GM21360 (cell line): ENCODE data around the gene WWOX.

Experiments used
- ATAC-seq: cut with Tn5 transposase; IDR thresholded peaks from one replicate; pipeline ENCODE4 v1.9.1; 2021; ENCODE audit warnings: mild to moderate bottlenecking, moderate library complexity; ENCODE audit not compliant: unreplicated experiment

The WWOX gene

DNA sequence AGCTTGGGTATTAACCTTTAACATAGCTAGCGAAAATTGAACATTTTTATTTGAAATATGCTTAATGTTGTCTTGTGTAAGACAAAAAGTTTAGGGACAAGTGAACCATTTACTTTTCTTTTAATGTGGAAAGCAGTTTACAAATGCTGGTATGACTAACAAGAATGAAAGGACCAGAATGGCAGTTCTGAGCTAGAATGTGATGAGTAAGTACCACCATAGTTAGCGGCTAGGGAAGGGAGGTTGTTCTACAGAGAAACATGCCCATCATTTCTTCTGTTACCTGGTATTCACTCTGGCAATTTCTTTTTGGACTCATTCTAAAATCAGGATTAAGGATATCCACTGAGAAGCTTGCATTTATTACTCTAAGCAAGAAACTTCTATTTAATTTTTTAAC lies 121.1 kb downstream of the WWOX start:
- ATAC-seq, result no peak

DNA sequence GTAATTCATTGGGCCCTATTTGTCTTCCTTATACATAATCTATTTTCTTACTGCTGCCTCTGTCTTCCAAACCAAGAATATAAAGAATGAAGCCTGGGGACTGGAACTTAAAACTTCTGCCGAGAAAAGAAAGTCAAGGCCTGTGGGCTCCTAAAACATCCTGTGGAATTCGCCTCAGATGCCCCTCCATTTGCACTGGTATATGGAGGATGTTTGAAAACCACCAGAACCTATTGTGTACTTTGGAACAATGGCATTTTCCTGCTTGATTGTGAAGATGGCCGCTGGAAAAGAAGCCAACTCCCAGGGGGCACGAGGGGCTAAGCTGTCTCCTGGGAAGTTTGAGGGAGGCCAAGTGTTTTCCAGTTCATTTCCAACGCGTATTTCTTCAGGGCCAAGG lies 122.4 kb downstream of the WWOX start:
- no peak for ATAC-seq

DNA sequence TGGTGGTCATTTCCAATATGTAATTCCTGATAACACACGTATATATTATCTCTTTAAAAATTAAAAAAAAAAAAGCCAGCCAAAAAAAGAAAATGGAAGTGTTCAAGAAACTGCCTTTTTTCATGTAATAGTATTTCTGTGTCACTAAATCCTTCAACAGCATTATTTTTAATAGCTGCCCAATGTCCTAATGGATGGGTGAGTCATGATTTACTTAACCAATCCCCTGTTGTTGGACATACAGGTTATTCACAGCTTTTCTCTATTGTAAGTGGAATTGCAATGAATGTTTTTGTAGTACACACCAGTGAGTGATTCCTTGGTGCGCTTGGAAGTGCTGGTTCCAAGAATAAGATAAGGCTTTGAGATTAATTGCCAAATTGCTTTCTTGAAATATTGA lies 124.9 kb downstream of the WWOX start:
- no peak for ATAC-seq

DNA sequence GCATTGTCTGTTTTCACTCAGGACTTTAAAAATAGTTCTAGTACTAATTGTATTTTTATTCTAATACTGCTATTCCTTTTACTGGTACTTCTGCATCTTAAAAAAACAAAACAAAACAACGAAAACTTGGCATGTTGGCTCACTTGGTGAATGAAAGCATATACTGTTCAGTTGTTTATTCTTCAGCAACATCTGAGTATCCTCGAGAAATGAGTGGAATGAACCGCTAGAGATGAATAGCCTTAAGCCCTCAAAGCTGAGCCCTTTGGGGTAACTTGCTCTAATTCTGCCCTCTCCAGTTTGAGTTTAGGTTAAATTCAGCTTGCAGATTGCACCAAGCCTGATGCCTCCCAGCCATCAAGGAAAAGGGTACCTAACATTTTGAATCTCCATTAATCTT lies 126.5 kb downstream of the WWOX start:
- ATAC-seq, result no peak

DNA sequence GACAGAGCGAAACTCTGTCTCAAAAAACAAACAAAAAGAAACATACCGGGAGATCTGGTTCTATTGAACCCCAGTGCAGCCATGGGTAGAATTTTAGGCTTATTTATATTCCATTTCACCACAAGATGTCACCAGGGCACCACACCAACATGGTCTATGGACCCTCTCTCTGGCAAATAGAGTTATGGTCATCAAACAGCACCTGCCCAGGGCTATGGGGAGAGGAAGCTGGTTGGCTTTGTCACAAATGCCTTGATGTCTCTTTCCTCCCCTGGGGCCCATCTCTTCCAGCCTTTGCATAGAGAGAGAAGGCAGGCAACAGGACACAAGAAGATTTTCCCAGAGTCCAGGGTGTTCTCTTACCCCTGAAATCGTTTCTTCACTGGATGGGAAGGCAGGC lies 128.4 kb downstream of the WWOX start:
- ATAC-seq, result no peak

DNA sequence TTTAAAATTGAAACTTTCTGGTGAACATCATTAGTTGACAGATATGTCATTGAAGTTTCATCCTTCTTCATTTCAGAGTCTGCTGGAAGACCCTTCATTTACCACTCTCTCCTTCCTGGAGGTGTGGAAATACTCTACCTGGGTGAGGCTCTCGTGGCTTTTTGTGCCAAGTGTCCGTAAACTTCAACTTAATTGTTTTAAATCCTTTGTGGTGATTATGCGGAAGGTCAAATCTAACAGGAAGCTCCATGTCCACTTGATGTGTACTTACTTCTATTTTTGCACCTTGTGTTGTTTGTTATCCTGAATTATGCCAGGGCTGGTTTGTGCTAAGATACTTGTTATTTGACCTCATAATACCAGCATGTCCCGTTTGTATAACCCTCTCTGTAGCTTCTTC lies 129.2 kb downstream of the WWOX start:
- ATAC-seq, result no peak

DNA sequence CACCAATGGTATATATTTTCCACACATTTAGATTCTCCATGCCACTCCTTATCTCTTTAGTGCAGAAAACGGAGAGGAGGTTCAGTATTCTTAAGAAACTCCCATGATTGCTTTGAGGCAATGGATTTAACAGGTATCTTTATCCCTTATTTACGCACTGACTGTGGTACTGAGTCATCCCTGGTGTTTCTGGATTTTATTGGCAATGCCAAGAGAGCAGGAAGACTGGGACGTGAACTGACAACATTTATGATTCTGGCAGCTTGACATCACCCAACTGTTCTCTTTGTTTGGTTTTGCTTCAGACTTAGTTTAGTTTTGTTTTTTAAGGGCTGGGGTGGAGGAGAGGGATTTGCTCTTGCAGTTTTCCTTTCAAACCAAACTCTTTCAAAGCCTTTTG lies 131.4 kb downstream of the WWOX start:
- no peak for ATAC-seq

DNA sequence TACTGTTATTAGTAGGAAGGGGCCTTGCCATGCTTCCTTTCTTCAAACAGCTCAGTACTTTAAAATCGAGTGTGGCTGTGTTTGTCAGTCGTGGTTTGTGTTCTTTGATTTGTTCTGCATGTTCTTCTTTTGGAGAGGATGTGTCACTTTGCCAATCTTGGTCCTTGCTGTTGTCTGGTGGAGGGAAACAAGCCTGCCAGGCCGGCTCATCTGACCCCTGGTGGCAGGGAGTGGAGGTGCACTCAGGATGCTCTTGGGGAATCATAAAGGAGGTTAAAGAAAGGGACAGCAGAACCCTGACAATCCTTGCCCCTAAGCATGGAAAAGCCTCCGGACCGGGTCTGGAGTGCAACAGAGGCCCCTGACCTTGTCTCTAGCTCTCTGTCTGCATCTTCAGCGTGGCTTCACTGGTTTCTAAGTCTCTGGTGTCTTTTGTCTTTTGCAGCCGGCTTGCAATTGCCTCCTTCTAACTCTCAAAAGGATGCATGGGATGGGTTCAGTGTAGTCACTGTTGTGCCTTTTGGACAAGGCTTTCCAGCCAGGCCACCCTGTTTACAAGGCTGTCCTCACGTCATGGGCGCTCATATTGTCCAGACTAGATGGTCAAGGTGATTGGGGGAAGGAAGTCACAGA lies 135.8 kb downstream of the WWOX start:
- peak; percentile 98 for ATAC-seq

DNA sequence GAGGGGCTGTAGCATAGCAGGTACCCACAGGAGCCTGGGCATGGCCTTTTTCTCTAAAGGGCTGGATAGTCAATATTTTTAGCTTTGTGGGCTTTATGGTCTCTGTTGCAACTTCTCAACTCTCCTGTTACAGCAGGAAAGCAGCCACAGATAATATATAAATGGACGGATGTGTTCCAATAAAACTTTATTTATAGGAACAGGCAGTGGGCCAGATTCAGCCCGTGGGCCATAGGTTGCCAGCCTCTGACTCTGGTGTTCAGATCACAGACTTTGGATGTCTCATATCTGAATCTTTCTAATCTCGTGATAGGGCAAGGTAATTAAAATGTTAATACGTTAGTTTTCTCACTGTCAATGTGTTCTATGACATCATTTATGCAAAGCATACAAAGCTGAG lies 136.4 kb downstream of the WWOX start:
- no peak for ATAC-seq

DNA sequence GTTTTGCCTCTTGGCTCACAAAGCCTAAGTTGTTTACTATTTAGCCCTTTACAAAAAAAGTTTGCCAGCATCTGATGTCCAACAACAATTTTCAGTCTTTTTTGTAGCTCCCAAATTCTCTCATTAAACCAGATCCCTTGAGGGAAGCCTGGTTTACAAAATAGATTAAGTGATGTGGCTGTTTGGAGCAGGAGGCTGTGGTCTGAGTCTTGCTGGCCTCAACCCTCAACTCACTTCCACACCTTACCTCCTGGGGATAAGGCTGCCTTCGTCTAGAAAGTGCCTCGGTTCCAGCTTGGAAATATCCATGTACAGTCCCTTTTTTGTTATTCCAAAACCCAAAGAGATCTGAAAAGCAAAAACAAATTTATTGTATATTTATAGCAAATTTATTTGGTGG lies 138.4 kb downstream of the WWOX start:
- ATAC-seq, result no peak

DNA sequence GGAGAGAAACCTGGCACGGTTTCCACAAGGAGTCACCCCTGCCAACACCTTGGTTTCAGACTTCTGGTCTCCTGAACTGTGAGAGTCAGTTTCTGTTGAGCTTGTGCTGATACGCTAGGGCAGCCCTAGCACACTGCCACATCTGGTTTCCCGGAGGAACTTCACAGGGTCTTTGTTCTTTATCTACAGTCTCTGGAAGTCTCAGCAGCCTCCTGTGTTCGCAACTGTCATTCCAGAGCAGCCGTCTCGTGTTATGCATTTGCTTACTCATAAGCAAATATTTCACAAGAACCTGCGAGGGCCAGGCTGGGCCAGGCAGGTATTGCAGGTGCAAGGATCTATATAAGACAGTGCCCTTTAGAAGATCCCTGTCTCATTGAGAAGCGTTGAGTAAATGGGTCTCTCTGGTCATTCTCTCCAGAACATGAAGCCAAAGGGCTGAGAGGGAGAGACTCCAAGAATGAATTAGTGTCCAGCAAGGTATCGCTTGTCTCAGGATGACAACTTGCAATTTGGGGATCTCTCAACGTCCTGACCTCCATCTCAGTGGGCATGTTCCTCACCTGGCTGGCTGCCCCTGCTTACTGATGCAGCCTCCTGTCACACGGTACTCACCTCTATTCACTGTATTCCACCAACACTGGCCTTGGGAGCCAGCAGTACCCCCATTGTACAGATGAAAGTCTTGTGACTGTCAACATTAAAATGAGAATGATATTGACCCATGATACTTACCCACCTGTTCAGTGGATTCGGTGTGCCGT lies 141.2 kb downstream of the WWOX start:
- ATAC-seq, result no peak

DNA sequence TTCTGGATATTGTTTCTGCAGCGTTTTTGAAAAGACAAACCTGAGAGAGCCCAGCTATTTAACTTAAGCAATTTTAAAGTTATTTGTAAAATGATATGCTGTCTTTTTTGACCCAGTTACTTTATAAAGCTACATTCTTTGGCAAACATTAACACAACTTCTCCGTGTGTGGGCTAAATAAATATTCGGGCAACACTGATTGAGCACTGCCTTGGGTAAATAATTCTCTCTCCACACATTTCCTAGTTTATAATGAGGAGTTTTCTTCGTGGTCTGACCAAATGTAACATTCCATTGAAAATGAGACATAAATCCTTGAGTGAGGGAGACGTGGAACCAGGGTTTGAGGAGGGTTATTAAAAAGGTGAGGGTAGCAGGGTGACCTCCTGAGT lies 142.8 kb downstream of the WWOX start:
- ATAC-seq, result no peak

DNA sequence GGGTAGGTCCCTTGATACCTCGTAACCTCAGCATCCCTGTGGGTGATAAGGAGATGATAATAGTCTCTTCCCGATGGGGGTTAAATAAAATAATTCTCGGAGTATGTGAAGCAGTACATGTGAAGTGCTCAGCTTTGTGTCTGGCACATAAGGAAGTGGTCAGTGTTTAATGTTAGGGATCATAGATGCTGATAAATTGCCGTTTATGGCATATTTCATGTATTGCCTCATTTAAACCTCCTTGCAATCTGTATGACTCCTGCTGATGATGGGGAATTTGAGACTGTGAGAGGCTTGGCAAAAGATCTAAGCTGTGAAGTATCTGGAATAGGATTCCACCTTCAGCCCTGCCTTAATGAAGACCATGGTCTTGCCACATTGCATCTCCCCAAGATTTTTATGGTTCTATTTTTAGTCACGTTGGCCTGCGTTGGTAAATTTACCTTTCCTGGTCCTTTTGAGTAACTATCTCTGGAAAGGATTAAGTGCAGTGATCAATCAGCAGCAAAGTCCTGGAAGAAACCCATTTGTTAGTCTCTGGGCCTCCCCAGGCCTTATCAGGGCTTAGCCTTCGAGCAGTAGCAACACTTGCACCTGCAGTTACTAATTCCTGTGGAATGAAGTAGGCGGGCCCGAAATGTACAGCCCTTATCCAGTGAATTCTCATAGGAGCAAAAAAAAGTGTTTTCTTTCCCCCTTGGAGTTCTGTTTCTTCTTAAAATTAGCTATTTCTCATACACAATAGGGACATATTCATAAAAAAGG lies 144.9 kb downstream of the WWOX start:
- no peak for ATAC-seq

DNA sequence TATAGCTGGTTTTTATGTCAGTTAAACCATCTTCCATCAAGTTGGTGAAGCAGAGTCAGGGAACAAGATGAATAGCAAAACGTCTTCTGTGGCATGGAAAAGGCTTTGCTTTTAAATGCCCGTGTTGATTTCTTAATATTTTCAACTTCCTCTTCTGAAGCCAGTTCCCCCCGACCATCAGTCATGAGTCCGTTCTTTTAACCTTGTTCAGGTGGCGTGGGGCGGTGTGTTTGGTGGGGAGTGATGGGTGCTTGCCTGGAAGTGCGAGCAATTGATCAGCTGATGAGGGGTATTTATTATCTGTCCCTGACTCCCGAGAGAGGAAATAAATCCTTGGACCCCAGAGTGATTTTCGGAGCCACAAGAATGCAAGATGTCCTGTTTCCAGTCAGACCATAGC lies 147.1 kb downstream of the WWOX start:
- no peak for ATAC-seq

DNA sequence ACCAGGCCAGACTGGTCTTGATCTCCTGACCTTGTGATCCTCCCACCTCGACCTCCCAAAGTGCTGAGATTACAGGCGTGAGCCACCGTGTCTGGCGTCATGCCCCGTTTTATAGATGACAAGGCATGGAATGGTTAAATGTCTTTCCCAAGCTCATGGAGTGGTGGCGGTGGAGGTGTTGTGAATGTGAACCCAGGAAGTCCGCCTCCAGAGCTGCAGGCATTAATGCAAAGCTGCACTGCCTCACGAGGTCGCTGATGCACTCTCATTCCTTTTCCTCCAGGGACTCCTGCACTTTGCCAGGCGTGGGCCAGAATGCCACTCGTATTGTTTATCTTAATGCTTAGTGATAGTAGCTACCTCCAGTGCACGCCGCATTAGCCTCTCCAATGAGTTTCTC lies 149.6 kb downstream of the WWOX start:
- no peak for ATAC-seq

DNA sequence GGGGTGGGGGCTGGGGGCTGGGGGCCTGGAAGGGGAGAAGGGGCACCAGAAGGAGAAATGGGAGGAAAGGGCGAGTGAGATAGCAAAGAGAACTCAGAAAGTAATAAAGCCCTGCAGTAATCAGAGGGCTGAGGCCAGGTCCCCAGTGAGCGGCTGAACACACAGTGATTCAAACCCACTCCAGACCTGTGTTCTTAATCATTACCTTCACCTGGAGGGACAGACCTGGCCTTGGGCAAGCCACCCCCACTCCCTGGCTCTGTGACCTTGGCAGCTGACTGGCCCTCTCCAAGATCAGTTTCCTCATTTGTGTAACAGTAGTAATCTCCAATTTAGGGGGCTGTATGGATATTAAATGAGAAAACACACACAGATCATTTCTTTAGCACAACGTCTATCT lies 150.4 kb downstream of the WWOX start:
- ATAC-seq, result no peak

DNA sequence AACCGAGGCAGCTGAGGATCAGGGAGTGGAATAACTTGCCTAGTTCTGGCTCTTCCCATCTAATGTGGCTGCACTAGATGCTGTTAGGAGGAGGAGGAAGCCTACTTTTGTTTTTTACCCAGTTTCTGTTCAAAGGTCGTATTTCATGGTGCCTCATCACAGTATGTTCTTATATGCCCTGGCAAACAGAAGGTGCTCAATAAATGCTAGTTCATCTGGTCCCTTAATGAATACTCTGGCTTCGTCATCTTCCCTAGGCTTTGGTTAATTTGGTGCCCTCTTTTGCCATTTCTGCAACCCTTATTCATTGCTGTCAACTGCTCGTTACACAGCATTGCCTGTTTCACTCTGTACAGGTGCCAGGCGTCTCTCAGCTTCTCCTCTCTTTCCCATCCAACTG lies 151.7 kb downstream of the WWOX start:
- ATAC-seq, result no peak

DNA sequence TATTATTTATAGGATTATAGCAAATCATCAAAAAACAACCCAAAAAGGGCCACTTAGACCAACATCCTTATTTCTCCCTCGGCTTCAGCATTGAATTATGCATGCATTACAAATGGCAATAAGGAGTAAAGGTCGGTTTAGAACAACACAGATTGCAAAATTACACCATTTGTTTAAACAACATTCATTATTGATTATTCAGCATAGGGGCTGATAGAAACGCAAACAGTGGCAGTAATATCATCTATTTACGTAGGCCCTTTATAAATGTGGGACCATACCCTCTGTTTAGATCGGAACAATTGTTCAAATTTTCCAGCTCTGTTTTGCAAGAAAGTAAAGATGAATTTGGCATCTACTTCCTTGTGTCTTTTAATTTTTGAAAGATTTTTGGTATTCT lies 153.3 kb downstream of the WWOX start:
- no peak for ATAC-seq

DNA sequence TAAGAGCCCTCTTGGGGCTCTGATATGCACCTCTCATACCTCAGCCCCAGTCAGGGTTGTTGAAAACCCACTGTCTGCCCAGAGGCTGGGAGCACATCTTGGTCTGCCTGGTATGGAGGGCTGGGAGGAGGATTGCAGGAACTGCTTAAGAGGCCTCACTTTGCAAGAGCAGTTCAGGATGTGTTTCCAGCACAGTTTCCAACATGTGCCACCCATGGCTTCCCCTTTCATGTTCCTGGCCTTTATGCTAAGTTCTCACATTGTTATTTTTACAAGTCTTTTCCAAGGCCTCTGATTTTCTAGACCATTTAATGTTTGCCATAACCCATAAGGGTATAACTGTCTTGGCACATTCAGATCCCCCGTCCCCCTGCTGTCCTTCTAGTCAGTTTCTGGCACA lies 155.4 kb downstream of the WWOX start:
- no peak for ATAC-seq

DNA sequence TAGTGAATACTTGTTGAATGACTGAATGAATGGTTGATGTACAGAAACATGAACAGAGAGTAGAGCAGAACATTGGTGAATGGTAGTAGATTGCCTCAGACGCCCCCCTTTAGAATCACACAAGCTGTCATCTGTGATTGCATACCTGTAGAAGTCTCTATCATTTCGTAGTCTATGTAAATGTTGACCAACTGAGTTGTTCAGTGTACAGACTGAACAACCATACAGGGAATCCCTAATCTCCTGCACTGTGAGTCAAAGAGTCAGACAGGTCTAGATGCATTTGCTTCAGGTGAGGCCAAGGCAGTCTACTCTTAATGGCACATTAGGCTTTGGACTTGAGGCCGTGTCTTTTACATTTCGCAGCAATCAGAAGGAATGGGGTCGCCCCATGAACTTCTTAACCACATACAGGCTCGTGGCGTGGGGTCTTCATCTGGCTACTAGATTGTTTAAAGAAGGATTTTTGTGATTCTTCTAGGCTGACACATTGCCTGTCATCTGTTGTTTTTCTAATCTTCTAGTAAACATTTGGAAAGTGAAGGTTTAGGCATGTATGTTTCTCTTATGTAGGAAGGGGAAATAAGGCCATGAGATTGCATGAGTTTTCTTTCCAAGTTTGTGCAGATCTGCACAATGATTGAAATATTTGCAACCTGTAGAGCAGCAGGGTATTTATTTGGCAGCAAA lies 157.4 kb downstream of the WWOX start:
- no peak for ATAC-seq

DNA sequence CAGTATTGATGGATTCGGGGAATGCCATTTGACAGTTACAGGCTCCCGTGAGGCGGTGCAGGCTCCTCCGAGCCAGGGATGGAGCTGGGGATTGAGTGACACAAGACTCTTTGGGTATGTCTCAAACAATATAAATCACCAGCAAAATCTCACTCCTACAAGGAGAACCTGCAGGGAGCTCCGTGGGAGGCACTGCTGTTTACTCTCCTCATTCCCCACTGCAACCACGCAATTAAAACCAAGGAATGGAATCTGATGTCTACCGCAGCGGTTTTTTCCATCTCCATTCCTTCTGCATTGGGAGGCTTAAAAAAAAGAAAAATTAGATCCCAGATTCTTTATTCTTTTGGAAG lies 157.9 kb downstream of the WWOX start:
- ATAC-seq, result no peak
